Panc1 (cell line): ENCODE data around the gene CARM1. TPM values are rescaled to one million over a fixed set of nuclear protein-coding genes. Genes with fewer than 3 reads are reported as not detected.

Experiments
- ATAC-seq: fragments of 200-7000 bp; cut with Tn5 transposase; 2 replicates; pipeline ENCODE4 v1.9.1; 2020; ENCODE audit warnings: mild to moderate bottlenecking, moderate library complexity
- BruUV-seq: library from RNA; stranded (reverse); fragments of 400-500 nt; replicated peaks from 2 replicates; lab custom pipeline; 2021; lab: Mats Ljungman, UMichigan
- CTCF ChIA-PET: fragments of 300-600 bp; sonication (Branson Sonifier 250); formaldehyde crosslinking; loops from one replicate; lab custom pipeline; 2022; ENCODE audit warnings: antibody characterized with exemption; lab: Charles Lee
- POLR2A ChIA-PET: fragments of 300-600 bp; sonication (Branson Sonifier 250); formaldehyde crosslinking; loops from one replicate; lab custom pipeline; 2022; ENCODE audit warnings: antibody characterized with exemption; lab: Charles Lee
- DNase-seq: peaks from one replicate; pipeline ENCODE4 v3.0.0-alpha.2; 2010; ENCODE audit warnings: low read depth, low spot score
- H3K27ac ChIP-seq: 2 replicates; pipeline ENCODE4 v1.5.1; 2011; ENCODE audit warnings: mild to moderate bottlenecking, low read length, inconsistent platforms
- H3K27me3 ChIP-seq: fragments of 200-500 bp; sonication (Bioruptor generic); 2 replicates; pipeline ENCODE4 v1.6.0; 2014; ENCODE audit warnings: low read length, inconsistent platforms; ENCODE audit not compliant: control insufficient read depth, insufficient read depth
- H3K36me3 ChIP-seq: fragments of 200-500 bp; sonication (Bioruptor generic); 2 replicates; pipeline ENCODE4 v1.5.1; 2014; ENCODE audit warnings: inconsistent platforms, mild to moderate bottlenecking, low read length, moderate library complexity; ENCODE audit not compliant: control insufficient read depth, insufficient read depth
- H3K4me1 ChIP-seq: 2 replicates; pipeline ENCODE4 v1.5.1; 2011; ENCODE audit warnings: inconsistent platforms, mild to moderate bottlenecking, low read length, moderate library complexity; ENCODE audit not compliant: control insufficient read depth, insufficient read depth
- H3K4me3 ChIP-seq, 2 experiments: 2 replicates each; pipeline ENCODE4 v1.5.1; 2011 to 2012; ENCODE audit warnings: low read depth in 2 of 2, low read length in 2 of 2, mild to moderate bottlenecking in 2 of 2, inconsistent platforms in 1 of 2, moderate library complexity in 1 of 2
- H3K9me3 ChIP-seq: fragments of 200-500 bp; sonication (Bioruptor generic); 2 replicates; pipeline ENCODE4 v1.5.1; 2014; ENCODE audit warnings: low read depth, mild to moderate bottlenecking, inconsistent platforms, low read length, moderate library complexity; ENCODE audit not compliant: control insufficient read depth, insufficient read depth
- CTCF ChIP-seq: fragments of 450-650 bp; IDR thresholded peaks from 2 replicates; pipeline ENCODE4 v1.5.1; 2017; ENCODE audit warnings: mild to moderate bottlenecking
- POLR2AphosphoS5 ChIP-seq: IDR thresholded peaks from 2 replicates; pipeline ENCODE4 v1.6.1; 2012; ENCODE audit warnings: mild to moderate bottlenecking, low read depth, low read length, moderate library complexity
- SIN3A ChIP-seq: IDR thresholded peaks from 2 replicates; pipeline ENCODE4 v1.6.1; 2012; ENCODE audit warnings: low read depth, mild to moderate bottlenecking, low read length, moderate library complexity, borderline replicate concordance; ENCODE audit not compliant: insufficient read depth
- TCF7L2 ChIP-seq: IDR thresholded peaks from 2 replicates; pipeline ENCODE4 v1.6.1; 2011; ENCODE audit warnings: mild to moderate bottlenecking, low read depth, low read length, inconsistent platforms
- in situ Hi-C: cut with HindIII; loops from 2 replicates; pipeline ENCODE4 v1.10.0; 2016; ENCODE audit warnings: low sequenced_read_pairs, low pct_unique_long_range_greater_than_20kb
- intact Hi-C: fragments of 100-400 bp; cut with micrococcal nuclease; formaldehyde crosslinking; loops from one replicate; pipeline ENCODE4 v1.10.0; 2022; ENCODE audit not compliant: unreplicated experiment
- total RNA-seq: library from RNA; stranded (reverse); gene quantifications from one replicate; pipeline ENCODE4 v1.2.1, GENCODE V29; 2021; ENCODE audit not compliant: unreplicated experiment
- TF ChIP-seq, protein P1 (sequence below), 2 experiments: IDR thresholded peaks; 2 replicates each; pipeline ENCODE4 v1.6.1; 2011 to 2012; ENCODE audit warnings: low read depth in 2 of 2, control low read depth in 1 of 2, low read length in 1 of 2, mild to moderate bottlenecking in 1 of 2, moderate library complexity in 1 of 2; ENCODE audit not compliant: insufficient read depth in 1 of 2

CARM1 gene
- total RNA-seq, 1 experiment from 2014 or later, result 44.9 TPM

DNA sequence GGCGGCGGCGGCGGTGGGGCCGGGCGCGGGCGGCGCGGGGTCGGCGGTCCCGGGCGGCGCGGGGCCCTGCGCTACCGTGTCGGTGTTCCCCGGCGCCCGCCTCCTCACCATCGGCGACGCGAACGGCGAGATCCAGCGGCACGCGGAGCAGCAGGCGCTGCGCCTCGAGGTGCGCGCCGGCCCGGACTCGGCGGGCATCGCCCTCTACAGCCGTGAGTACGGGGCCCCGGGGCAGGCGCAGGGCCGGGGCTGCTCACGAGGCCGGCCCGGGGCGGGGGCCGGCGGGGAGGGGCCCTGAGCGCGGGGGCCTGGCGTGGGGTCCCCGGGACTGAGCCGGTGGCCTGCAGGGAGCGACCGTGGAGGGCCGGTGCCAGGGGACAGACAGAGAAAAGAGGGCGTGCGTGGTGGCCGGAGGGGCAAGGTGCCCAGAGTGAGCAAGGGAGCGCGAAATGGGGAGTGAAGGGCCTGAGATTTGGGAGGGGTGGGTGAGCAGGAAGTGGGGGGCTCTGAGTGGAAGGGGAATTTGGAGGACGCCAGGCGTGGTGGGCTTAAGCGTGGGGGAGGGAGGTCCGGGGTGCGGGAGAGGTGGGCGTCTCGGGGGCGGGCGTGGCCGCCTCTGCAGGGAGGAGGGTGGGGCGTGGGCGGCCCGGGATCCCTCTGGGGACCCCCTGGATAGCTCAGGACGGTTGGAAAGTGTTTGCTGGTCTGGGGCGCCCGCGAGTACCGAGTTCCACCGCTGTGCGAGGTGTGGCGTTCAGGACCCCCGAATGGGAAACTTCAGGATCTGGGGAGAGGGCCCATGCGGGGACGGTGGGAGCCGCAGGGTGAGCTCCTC is 575 bp downstream of the CARM1 start:
- H3K27ac ChIP-seq, result peak overlapping the region; percentile 64
- H3K36me3 ChIP-seq, result peaks cover 4% of the 10 kb centered on the region; the same call in 1 of the 2 replicates
- no peaks in the 10 kb centered on the region for H3K9me3 ChIP-seq
- no TSS peak for BruUV-seq
- DNase-seq (no peak), ATAC-seq (peak; percentile 23)
- intact Hi-C loops (no loop called here), in situ Hi-C loops (no loop called here)
- TF ChIP-seq TCF7L2, result no peak
- TF ChIP-seq, protein P1, sequence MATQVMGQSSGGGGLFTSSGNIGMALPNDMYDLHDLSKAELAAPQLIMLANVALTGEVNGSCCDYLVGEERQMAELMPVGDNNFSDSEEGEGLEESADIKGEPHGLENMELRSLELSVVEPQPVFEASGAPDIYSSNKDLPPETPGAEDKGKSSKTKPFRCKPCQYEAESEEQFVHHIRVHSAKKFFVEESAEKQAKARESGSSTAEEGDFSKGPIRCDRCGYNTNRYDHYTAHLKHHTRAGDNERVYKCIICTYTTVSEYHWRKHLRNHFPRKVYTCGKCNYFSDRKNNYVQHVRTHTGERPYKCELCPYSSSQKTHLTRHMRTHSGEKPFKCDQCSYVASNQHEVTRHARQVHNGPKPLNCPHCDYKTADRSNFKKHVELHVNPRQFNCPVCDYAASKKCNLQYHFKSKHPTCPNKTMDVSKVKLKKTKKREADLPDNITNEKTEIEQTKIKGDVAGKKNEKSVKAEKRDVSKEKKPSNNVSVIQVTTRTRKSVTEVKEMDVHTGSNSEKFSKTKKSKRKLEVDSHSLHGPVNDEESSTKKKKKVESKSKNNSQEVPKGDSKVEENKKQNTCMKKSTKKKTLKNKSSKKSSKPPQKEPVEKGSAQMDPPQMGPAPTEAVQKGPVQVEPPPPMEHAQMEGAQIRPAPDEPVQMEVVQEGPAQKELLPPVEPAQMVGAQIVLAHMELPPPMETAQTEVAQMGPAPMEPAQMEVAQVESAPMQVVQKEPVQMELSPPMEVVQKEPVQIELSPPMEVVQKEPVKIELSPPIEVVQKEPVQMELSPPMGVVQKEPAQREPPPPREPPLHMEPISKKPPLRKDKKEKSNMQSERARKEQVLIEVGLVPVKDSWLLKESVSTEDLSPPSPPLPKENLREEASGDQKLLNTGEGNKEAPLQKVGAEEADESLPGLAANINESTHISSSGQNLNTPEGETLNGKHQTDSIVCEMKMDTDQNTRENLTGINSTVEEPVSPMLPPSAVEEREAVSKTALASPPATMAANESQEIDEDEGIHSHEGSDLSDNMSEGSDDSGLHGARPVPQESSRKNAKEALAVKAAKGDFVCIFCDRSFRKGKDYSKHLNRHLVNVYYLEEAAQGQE (IDR thresholded peaks at IDR 0.05; ENCODE audit: insufficient read depth in 1 of 2, low read depth in 2 of 2, low read length in 1 of 2), result no peak
- no peak for TF ChIP-seq SIN3A
- TF ChIP-seq CTCF, result no peak
- TF ChIP-seq POLR2AphosphoS5, result no peak
- H3K27me3 ChIP-seq, result no peaks in the 10 kb centered on the region
- CTCF ChIA-PET, result interaction anchor here (0.5 to 0.6 kb wide), 2 partner anchors 14 to 317 kb away, joined by 6 to 7 read pairs; no protein-coding TSS in a partner anchor
- POLR2A ChIA-PET, result no interaction called here
- no peaks in the 10 kb centered on the region for H3K4me1 ChIP-seq
- H3K4me3 ChIP-seq, result peak overlapping the region; percentile 62 to 63

- BruUV-seq, result TSS peak; percentile 88
- Histone ChIP-seq H3K4me1 (no peaks in the 10 kb centered on the region), H3K27ac (peak overlapping the region; percentile 64), H3K36me3 (peaks cover 4% of the 10 kb centered on the region; the same call in 1 of the 2 replicates), H3K9me3 (no peaks in the 10 kb centered on the region), H3K27me3 (no peaks in the 10 kb centered on the region), H3K4me3 (peak overlapping the region; percentile 62 to 63)
- intact Hi-C loops, result no loop called here
- ATAC-seq (no peak), DNase-seq (no peak)
- no peak for TF ChIP-seq SIN3A
- TF ChIP-seq TCF7L2, result no peak
- TF ChIP-seq, protein P1 (IDR thresholded peaks at IDR 0.05; ENCODE audit: insufficient read depth in 1 of 2, low read depth in 2 of 2, low read length in 1 of 2), result no peak
- TF ChIP-seq POLR2AphosphoS5, result no peak
- no peak for TF ChIP-seq CTCF
- ChIA-PET POLR2A (no interaction called here), CTCF (interaction anchor here (0.6 kb wide), 1 partner anchor 317 kb away, joined by 6 read pairs; no protein-coding TSS in a partner anchor)
- in situ Hi-C loops, result no loop called here
Measured at GRCh38 chr19:10872546-10873107, 1.3 kb downstream of the CARM1 start.
